Liver (tissue), 9 donors: ENCODE measurements around the gene NEK11. TPM values are rescaled to one million over a fixed set of nuclear protein-coding genes. Genes with fewer than 3 reads are reported as not detected.

ENCODE experiments used
- DNase-seq: peaks from one replicate; pipeline ENCODE4 v3.0.0-alpha.2; 2017; ENCODE audit warnings: low spot score
- H3K27ac ChIP-seq, 2 donors: one replicate each; pipeline ENCODE4 v1.7.0; 2013; ENCODE audit warnings: inconsistent platforms in 2 of 2, low read length in 2 of 2, control low read depth in 1 of 2, low read depth in 1 of 2, mild to moderate bottlenecking in 1 of 2
- H3K27me3 ChIP-seq, 4 donors: one replicate each; pipeline versions ENCODE4 v1.6.1 to v1.7.0; 2013; ENCODE audit warnings: low read length in 3 of 4, inconsistent platforms in 1 of 4, mild to moderate bottlenecking in 1 of 4, moderate library complexity in 1 of 4; ENCODE audit not compliant: control insufficient read depth in 4 of 4, insufficient read depth in 4 of 4
- H3K36me3 ChIP-seq, 4 donors: one replicate each; pipeline versions ENCODE4 v1.6.1 to v1.7.0; 2013; ENCODE audit warnings: low read length in 3 of 4, mild to moderate bottlenecking in 3 of 4, low read depth in 1 of 4, moderate library complexity in 1 of 4; ENCODE audit not compliant: control insufficient read depth in 4 of 4, insufficient read depth in 3 of 4
- H3K4me1 ChIP-seq, 4 donors: one replicate each; pipeline versions ENCODE4 v1.6.1 to v1.7.0; 2013; ENCODE audit warnings: low read length in 3 of 4, mild to moderate bottlenecking in 3 of 4, moderate library complexity in 1 of 4; ENCODE audit not compliant: control insufficient read depth in 4 of 4, insufficient read depth in 4 of 4
- H3K4me3 ChIP-seq, 3 donors: one replicate each; pipeline versions ENCODE4 v1.6.1 to v1.7.0; 2013; ENCODE audit warnings: low read length in 3 of 3, control low read depth in 1 of 3, low read depth in 1 of 3, mild to moderate bottlenecking in 1 of 3
- H3K9ac ChIP-seq, 2 donors: one replicate each; pipeline ENCODE4 v1.7.0; 2013; ENCODE audit warnings: low read length in 2 of 2, mild to moderate bottlenecking in 2 of 2, moderate library complexity in 2 of 2, control low read depth in 1 of 2, low read depth in 1 of 2
- H3K9me3 ChIP-seq, 4 donors: one replicate each; pipeline versions ENCODE4 v1.6.1 to v1.7.0; 2013; ENCODE audit warnings: low read length in 3 of 4; ENCODE audit not compliant: control insufficient read depth in 4 of 4
- CTCF ChIP-seq: fragments of 150-350 bp; IDR thresholded peaks from 2 replicates; pipeline ENCODE4 v1.5.1; 2017; ENCODE audit warnings: improper control_type of control experiment, low read depth, low read length; ENCODE audit not compliant: missing input control
- FOXA2 ChIP-seq: IDR thresholded peaks from 2 replicates; pipeline ENCODE4 v1.6.1; 2016; ENCODE audit warnings: antibody characterized with exemption
- GABPA ChIP-seq, 2 donors: IDR thresholded peaks in 1 of 2; conservative IDR thresholded peaks in 1 of 2; 2 replicates each; pipeline ENCODE4 v1.6.1; 2016; ENCODE audit warnings: antibody characterized with exemption in 2 of 2, mild to moderate bottlenecking in 1 of 2, moderate library complexity in 1 of 2
- HNF4A ChIP-seq, 2 donors: conservative IDR thresholded peaks; 2 replicates each; pipeline ENCODE4 v1.6.1; 2016; ENCODE audit warnings: antibody characterized with exemption in 2 of 2, mild to moderate bottlenecking in 2 of 2
- MAX ChIP-seq: IDR thresholded peaks from 2 replicates; pipeline ENCODE4 v1.6.1; 2016; ENCODE audit warnings: antibody characterized with exemption
- RAD21 ChIP-seq, 2 donors: IDR thresholded peaks; 2 replicates each; pipeline ENCODE4 v1.6.1; 2016; ENCODE audit warnings: antibody characterized with exemption in 2 of 2, mild to moderate bottlenecking in 2 of 2
- RXRA ChIP-seq, 2 donors: IDR thresholded peaks; 2 replicates each; pipeline ENCODE4 v1.6.1; 2017 to 2018; ENCODE audit warnings: antibody characterized with exemption in 2 of 2, mild to moderate bottlenecking in 1 of 2
- TAF1 ChIP-seq: conservative IDR thresholded peaks from 2 replicates; pipeline ENCODE4 v1.6.1; 2016; ENCODE audit warnings: antibody characterized with exemption, mild to moderate bottlenecking
- ZBTB33 ChIP-seq: IDR thresholded peaks from 2 replicates; pipeline ENCODE4 v1.6.1; 2016; ENCODE audit warnings: antibody characterized with exemption
- WGBS: extraction: QIAGEN DNeasy Blood & Tissue Kit; methylation state at CpG from one replicate; pipeline ENCODE4 v1.1.7; 2013; 5-methylcytosine and 5-hydroxymethylcytosine counted together
- polyA plus RNA-seq, 2 donors: library from polyadenylated mRNA; stranded (reverse) in 1 of 2; unstranded in 1 of 2; fragments of 200-250 nt in 1 of 2; fragments of >200 nt in 1 of 2; fragmentation: Nextera tagmentation in 1 of 2; extraction: Ambion mirVana in 1 of 2; gene quantifications; one replicate each; pipeline versions ENCODE4 v1.2.1 to v1.2.3, GENCODE V29; 2013 to 2015
- total RNA-seq, 2 donors: library from RNA; depleted of rRNA; stranded (reverse); fragments of >200 nt; gene quantifications; one replicate each; pipeline ENCODE4 v1.2.3, GENCODE V29; 2014
- donor health status: healthy.
- donor health status: healthy.
- donor health status: healthy.
- donor health status: healthy.
- donor health status: healthy.

NEK11 gene
- total and polyA plus RNA-seq, 4 donors = 0.35 to 0.92 (median 0.69) TPM

GRCh38 chr3:131075632-131076328 is 49.1 kb downstream of the NEK11 start:
- no peak overlapping the region for H3K27ac ChIP-seq
- no peak overlapping the region for H3K9ac ChIP-seq
- no peaks in the 10 kb centered on the region for H3K9me3 ChIP-seq
- H3K36me3 ChIP-seq = no peaks in the 10 kb centered on the region
- H3K4me1 ChIP-seq = no peaks in the 10 kb centered on the region
- WGBS = 68% methylated on average over 4 of the region's 4 CpGs
- TF ChIP-seq CTCF = no peak
- H3K27me3 ChIP-seq = no peaks in the 10 kb centered on the region
- DNase-seq = no peak
- H3K4me3 ChIP-seq = no peak overlapping the region

- no peak for DNase-seq
- H3K27ac ChIP-seq = no peak overlapping the region
- WGBS = 68% methylated on average over 1 of the region's 1 CpG
- H3K9ac ChIP-seq = no peak overlapping the region
- TF ChIP-seq FOXA2 = no peak
- TF ChIP-seq ZBTB33 = no peak
- TF ChIP-seq GABPA (IDR thresholded peaks at IDR 0.05 in 1 of 2, conservative IDR thresholded peaks at IDR 0.05 in 1 of 2) = no peak
- no peak for TF ChIP-seq RAD21 (IDR thresholded peaks at IDR 0.05)
- no peak for TF ChIP-seq HNF4A (conservative IDR thresholded peaks at IDR 0.05)
- no peaks in the 10 kb centered on the region for H3K27me3 ChIP-seq
- no peaks in the 10 kb centered on the region for H3K4me1 ChIP-seq
- no peak overlapping the region for H3K4me3 ChIP-seq
- H3K9me3 ChIP-seq = no peaks in the 10 kb centered on the region
- no peaks in the 10 kb centered on the region for H3K36me3 ChIP-seq
These were observed 51.2 kb downstream of the NEK11 start for GRCh38 chr3:131077904-131078303.

- H3K27ac ChIP-seq = no peak overlapping the region
- no peak for DNase-seq
- no peak overlapping the region for H3K9ac ChIP-seq
- 92% methylated on average over 1 of the region's 1 CpG for WGBS
- no peaks in the 10 kb centered on the region for H3K36me3 ChIP-seq
- no peaks in the 10 kb centered on the region for H3K9me3 ChIP-seq
- H3K4me1 ChIP-seq = no peaks in the 10 kb centered on the region
- TF ChIP-seq HNF4A (conservative IDR thresholded peaks at IDR 0.05) (no peak), RXRA (IDR thresholded peaks at IDR 0.05) (no peak), MAX (no peak), GABPA (IDR thresholded peaks at IDR 0.05 in 1 of 2, conservative IDR thresholded peaks at IDR 0.05 in 1 of 2) (no peak), TAF1 (no peak), CTCF (no peak)
- no peaks in the 10 kb centered on the region for H3K27me3 ChIP-seq
- H3K4me3 ChIP-seq = no peak overlapping the region
These were observed 52.4 kb downstream of the NEK11 start for GRCh38 chr3:131079086-131079485.
